ENCODE measurements around the gene EML6. TPM values are rescaled to one million over a fixed set of nuclear protein-coding genes. Genes with fewer than 3 reads are reported as not detected.

EML6 gene
- total RNA-seq, 1 experiment from 2014 or later: 1.5 TPM

- Histone ChIP-seq H3K27me3 (ENCODE audit: insufficient read depth, low read length) (no peaks in the 10 kb centered on the region), H3K9ac (ENCODE audit: extremely low read depth, insufficient read length, low read length) (no peak overlapping the region), H4K5ac (ENCODE audit: insufficient read length, low read depth, low read length) (no peak overlapping the region), H3K18ac (ENCODE audit: insufficient read length, low read depth, low read length) (no peak overlapping the region), H2BK5ac (ENCODE audit: insufficient read length, low read length) (no peak overlapping the region), H3T11ph (ENCODE audit: low read length) (no peak overlapping the region), H3K79me2 (ENCODE audit: insufficient read depth, low read length) (no peaks in the 10 kb centered on the region), H2AK5ac (ENCODE audit: insufficient read length, low read length) (no peak overlapping the region), H2BK120ac (ENCODE audit: low read depth, low read length, poor library complexity, severe bottlenecking) (no peak overlapping the region), H3K14ac (ENCODE audit: insufficient read depth, low read length) (no peak overlapping the region), H3K4ac (ENCODE audit: low read depth, low read length) (no peak overlapping the region), H2BK20ac (ENCODE audit: low read depth, low read length, poor library complexity, severe bottlenecking) (no peak overlapping the region), H3K56ac (ENCODE audit: insufficient read length, low read depth, low read length) (no peak overlapping the region), H3K79me1 (ENCODE audit: insufficient read depth, low read depth, low read length, poor library complexity, severe bottlenecking) (no peaks in the 10 kb centered on the region), H3K9me3 (ENCODE audit: control insufficient read depth, low read depth, low read length) (no peaks in the 10 kb centered on the region), H3K4me2 (ENCODE audit: insufficient read depth, insufficient read length, low read length) (no peak overlapping the region), H4K91ac (ENCODE audit: insufficient read length, low read depth, low read length) (no peak overlapping the region), H4K20me1 (ENCODE audit: control insufficient read depth, insufficient read depth, insufficient read length) (no peaks in the 10 kb centered on the region), H2BK15ac (ENCODE audit: low read depth, low read length) (no peak overlapping the region), H2AFZ (ENCODE audit: low read length) (no peak overlapping the region), H2BK12ac (ENCODE audit: insufficient read length, low read depth, low read length) (no peak overlapping the region), H3K4me1 (ENCODE audit: insufficient read depth, low read length) (no peaks in the 10 kb centered on the region), H3K23me2 (ENCODE audit: insufficient read length, low read depth, low read length, poor library complexity, severe bottlenecking) (no peaks in the 10 kb centered on the region), H4K8ac (replicated peaks; ENCODE audit: insufficient read length, low read depth, low read length) (no peak overlapping the region), H3K23ac (ENCODE audit: insufficient read length, low read depth, low read length) (no peak overlapping the region), H3K27ac (ENCODE audit: insufficient read length, low read depth, low read length) (no peak overlapping the region)
- no peak for TF ChIP-seq CTCF (conservative IDR thresholded peaks at IDR 0.05)
- WGBS (ENCODE audit: extremely low coverage, insufficient read length, low lambda C conversion rate): no CpG with 5 or more reads among the region's 2 CpGs
- no peak for DNase-seq
- Mint-ChIP-seq H3K9me3 (no peaks in the 10 kb centered on the region), H3K27ac (no peak overlapping the region), H3K4me1 (no peaks in the 10 kb centered on the region), H3K4me3 (no peak overlapping the region), H3K27me3 (ENCODE audit: low read depth) (no peaks in the 10 kb centered on the region), H3K36me3 (ENCODE audit: insufficient read depth in 1 of 3, low read depth in 3 of 3) (no peaks in the 10 kb centered on the region)
These were observed 191.2 kb downstream of the EML6 start for GRCh38 chr2:54914637-54915036.
